ENCODE data around the gene LIMCH1. TPM values are rescaled to one million over a fixed set of nuclear protein-coding genes. Genes with fewer than 3 reads are reported as not detected.

Gene LIMCH1
- total RNA-seq, 1 donor from 2014 or later, result not detected

- DNase-seq (ENCODE audit: low spot score), result no peak
- intact Hi-C loops (cut with micrococcal nuclease), result no loop called here
- H3K4me3 Mint-ChIP-seq (ENCODE audit: low read depth), result no peak overlapping the region
- H3K27ac Mint-ChIP-seq, result no peak overlapping the region
- H3K36me3 Mint-ChIP-seq (ENCODE audit: low read depth), result no peaks in the 10 kb centered on the region
- no peaks in the 10 kb centered on the region for H3K27me3 Mint-ChIP-seq (ENCODE audit: low read depth)
- H3K4me1 Mint-ChIP-seq (ENCODE audit: low read depth), result no peaks in the 10 kb centered on the region
- no peaks in the 10 kb centered on the region for H3K9me3 Mint-ChIP-seq
Observed at GRCh38 chr4:41580007-41580406, 42.0 kb downstream of the LIMCH1 start.

- Mint-ChIP-seq H3K27ac (no peak overlapping the region), H3K36me3 (ENCODE audit: low read depth) (no peaks in the 10 kb centered on the region), H3K4me3 (ENCODE audit: low read depth) (no peak overlapping the region), H3K4me1 (ENCODE audit: low read depth) (no peaks in the 10 kb centered on the region), H3K9me3 (no peaks in the 10 kb centered on the region), H3K27me3 (ENCODE audit: low read depth) (no peaks in the 10 kb centered on the region)
- DNase-seq (ENCODE audit: low spot score), result no peak
- intact Hi-C loops (cut with micrococcal nuclease), result no loop called here
Observed at GRCh38 chr4:41586675-41587225, 48.8 kb downstream of the LIMCH1 start.

DNA sequence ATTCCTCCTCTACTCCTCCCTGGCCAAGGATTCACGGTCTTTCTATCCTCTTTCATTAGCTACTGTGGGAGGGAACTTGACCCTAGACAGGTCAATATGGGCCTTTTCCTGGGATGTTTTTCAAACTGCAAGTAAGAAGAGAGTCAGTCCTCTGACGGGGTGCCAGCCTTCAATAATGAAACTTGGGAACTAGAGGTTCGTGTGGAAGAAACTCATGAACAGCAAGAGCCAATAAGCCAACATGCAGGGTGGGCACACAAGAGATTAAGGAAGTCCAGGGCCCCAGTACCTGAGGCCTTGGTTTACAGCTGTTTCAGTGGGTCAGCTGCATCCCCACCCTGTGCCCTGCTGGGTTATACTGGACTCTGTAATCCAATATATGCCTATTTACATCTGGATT lies 49.3 kb downstream of the LIMCH1 start:
- no peaks in the 10 kb centered on the region for H3K9me3 Mint-ChIP-seq
- H3K36me3 Mint-ChIP-seq (ENCODE audit: low read depth), result no peaks in the 10 kb centered on the region
- no peak for DNase-seq (ENCODE audit: low spot score)
- no peak overlapping the region for H3K4me3 Mint-ChIP-seq (ENCODE audit: low read depth)
- H3K27ac Mint-ChIP-seq, result no peak overlapping the region
- intact Hi-C loops (cut with micrococcal nuclease), result no loop called here
- H3K4me1 Mint-ChIP-seq (ENCODE audit: low read depth), result no peaks in the 10 kb centered on the region
- H3K27me3 Mint-ChIP-seq (ENCODE audit: low read depth), result no peaks in the 10 kb centered on the region

- no peaks in the 10 kb centered on the region for H3K9me3 Mint-ChIP-seq
- intact Hi-C loops (cut with micrococcal nuclease), result no loop called here
- no peaks in the 10 kb centered on the region for H3K36me3 Mint-ChIP-seq (ENCODE audit: low read depth)
- no peaks in the 10 kb centered on the region for H3K4me1 Mint-ChIP-seq (ENCODE audit: low read depth)
- no peak overlapping the region for H3K27ac Mint-ChIP-seq
- DNase-seq (ENCODE audit: low spot score), result no peak
- no peaks in the 10 kb centered on the region for H3K27me3 Mint-ChIP-seq (ENCODE audit: low read depth)
- no peak overlapping the region for H3K4me3 Mint-ChIP-seq (ENCODE audit: low read depth)
Observed at GRCh38 chr4:41590591-41590990, 52.6 kb downstream of the LIMCH1 start.

GRCh38 chr4:41594432-41594831 lies 56.5 kb downstream of the LIMCH1 start:
- no peaks in the 10 kb centered on the region for H3K27me3 Mint-ChIP-seq (ENCODE audit: low read depth)
- no peaks in the 10 kb centered on the region for H3K36me3 Mint-ChIP-seq (ENCODE audit: low read depth)
- no peak overlapping the region for H3K27ac Mint-ChIP-seq
- no peaks in the 10 kb centered on the region for H3K4me1 Mint-ChIP-seq (ENCODE audit: low read depth)
- no peaks in the 10 kb centered on the region for H3K9me3 Mint-ChIP-seq
- DNase-seq (ENCODE audit: low spot score), result no peak
- intact Hi-C loops (cut with micrococcal nuclease), result no loop called here
- H3K4me3 Mint-ChIP-seq (ENCODE audit: low read depth), result no peak overlapping the region

DNA sequence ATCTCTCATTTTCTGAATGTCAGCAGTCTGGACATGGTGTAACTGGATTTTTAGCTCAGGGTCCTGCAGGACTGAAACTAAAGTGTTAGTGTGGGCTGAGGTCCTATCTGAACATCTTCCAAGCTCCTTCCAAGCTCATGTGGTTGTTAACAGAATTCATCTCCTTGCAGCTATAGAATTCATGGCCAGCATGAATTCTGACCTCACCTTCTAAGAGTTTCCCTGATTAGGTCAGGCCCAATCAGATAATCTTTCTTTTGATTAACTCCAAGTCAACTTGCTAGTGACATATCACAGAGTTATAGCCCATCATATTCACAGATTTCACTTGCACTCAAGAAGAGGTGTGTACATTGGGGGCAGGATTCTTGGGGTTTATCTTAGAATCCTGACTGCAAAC lies 59.5 kb downstream of the LIMCH1 start:
- DNase-seq (ENCODE audit: low spot score), result no peak
- H3K36me3 Mint-ChIP-seq (ENCODE audit: low read depth), result no peaks in the 10 kb centered on the region
- H3K27ac Mint-ChIP-seq, result no peak overlapping the region
- H3K27me3 Mint-ChIP-seq (ENCODE audit: low read depth), result no peaks in the 10 kb centered on the region
- H3K4me1 Mint-ChIP-seq (ENCODE audit: low read depth), result no peaks in the 10 kb centered on the region
- H3K4me3 Mint-ChIP-seq (ENCODE audit: low read depth), result no peak overlapping the region
- intact Hi-C loops (cut with micrococcal nuclease), result no loop called here
- H3K9me3 Mint-ChIP-seq, result no peaks in the 10 kb centered on the region

DNA sequence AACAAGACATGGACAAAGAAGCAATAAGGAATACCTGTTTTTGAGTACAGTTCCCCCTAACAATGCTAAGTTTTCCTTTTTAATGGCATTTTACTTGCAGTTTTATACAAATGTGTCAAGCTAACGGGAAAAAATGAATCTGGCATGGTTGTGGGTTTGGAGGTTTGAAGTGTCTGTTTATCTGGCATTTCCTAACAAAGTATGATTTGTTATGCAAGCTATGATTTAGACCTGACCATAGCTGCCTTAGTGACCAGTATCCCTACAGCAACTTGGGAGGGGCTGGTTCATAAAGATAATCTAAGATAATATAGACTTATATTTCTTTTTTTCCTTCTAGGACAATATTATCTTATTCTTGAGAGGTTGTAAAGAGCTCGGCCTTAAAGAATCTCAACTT lies 60.6 kb downstream of the LIMCH1 start:
- no peak overlapping the region for H3K4me3 Mint-ChIP-seq (ENCODE audit: low read depth)
- H3K27me3 Mint-ChIP-seq (ENCODE audit: low read depth), result no peaks in the 10 kb centered on the region
- H3K4me1 Mint-ChIP-seq (ENCODE audit: low read depth), result no peaks in the 10 kb centered on the region
- intact Hi-C loops (cut with micrococcal nuclease), result no loop called here
- no peak for DNase-seq (ENCODE audit: low spot score)
- no peak overlapping the region for H3K27ac Mint-ChIP-seq
- H3K36me3 Mint-ChIP-seq (ENCODE audit: low read depth), result no peaks in the 10 kb centered on the region
- no peaks in the 10 kb centered on the region for H3K9me3 Mint-ChIP-seq

DNA sequence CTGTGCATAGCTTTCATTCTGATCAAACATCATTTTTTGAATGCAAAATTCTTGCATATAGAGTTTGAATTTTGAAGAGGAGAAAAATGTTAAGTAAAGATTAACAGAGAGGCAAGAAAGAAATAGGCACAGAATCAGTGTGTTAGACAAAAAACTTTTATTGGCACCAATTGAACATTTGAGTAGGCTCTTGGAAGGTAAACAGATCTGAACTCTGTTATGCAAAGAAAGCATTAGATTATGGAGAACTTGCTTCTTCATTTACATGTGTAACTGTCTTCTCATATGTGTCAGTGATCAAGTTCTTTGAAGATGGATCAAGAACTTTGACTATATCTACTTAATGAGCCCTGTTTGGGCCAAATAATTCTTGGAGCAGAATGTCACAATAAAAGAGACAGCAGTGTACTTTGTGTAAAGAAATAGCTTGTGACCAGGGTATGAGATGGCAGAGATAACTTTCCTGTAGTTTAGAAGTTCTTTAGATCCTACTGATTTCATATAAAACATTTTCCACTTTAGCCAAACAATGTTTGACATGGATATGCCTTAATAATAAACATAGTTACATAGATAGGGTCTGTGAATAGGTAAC lies 61.3 kb downstream of the LIMCH1 start:
- Mint-ChIP-seq H3K4me3 (ENCODE audit: low read depth) (no peak overlapping the region), H3K27me3 (ENCODE audit: low read depth) (no peaks in the 10 kb centered on the region), H3K4me1 (ENCODE audit: low read depth) (no peaks in the 10 kb centered on the region), H3K27ac (no peak overlapping the region), H3K36me3 (ENCODE audit: low read depth) (no peaks in the 10 kb centered on the region), H3K9me3 (no peaks in the 10 kb centered on the region)
- DNase-seq (ENCODE audit: low spot score), result no peak
- intact Hi-C loops (cut with micrococcal nuclease), result no loop called here

DNA sequence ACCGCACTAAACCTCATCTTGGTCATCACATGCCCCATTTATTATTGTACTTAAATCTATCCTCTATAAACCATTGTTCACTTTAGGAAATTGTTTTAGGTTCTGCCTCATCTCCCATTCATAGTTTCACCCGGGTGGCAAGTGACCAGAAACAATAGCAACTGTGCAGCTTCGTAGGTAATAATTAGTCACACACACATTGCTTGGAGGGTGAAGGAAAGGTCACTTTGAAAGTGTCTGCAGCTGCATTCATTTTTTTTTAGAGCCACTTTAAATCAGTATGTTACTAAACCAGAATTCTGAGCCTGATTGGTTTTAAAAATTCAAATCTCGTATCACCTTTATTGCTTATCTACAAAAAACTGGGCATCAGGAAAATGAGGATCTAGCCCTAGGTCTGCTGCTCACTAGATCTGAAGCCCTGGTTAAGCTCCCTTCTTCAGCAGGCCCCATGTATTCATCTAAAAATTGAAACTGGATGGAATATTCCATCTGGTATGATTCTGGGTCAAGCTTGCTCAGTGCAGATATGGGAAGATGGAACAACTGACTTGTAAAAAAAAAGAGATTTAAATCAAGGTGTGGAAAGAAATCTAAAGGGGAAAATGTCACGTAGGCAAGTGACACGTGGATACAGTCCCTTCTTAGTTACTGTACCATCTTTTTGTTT lies 62.4 kb downstream of the LIMCH1 start:
- H3K9me3 Mint-ChIP-seq, result no peaks in the 10 kb centered on the region
- H3K4me3 Mint-ChIP-seq (ENCODE audit: low read depth), result no peak overlapping the region
- H3K27ac Mint-ChIP-seq, result no peak overlapping the region
- H3K4me1 Mint-ChIP-seq (ENCODE audit: low read depth), result no peaks in the 10 kb centered on the region
- intact Hi-C loops (cut with micrococcal nuclease), result no loop called here
- no peaks in the 10 kb centered on the region for H3K36me3 Mint-ChIP-seq (ENCODE audit: low read depth)
- H3K27me3 Mint-ChIP-seq (ENCODE audit: low read depth), result no peaks in the 10 kb centered on the region
- DNase-seq (ENCODE audit: low spot score), result no peak

GRCh38 chr4:41601025-41601424 lies 63.1 kb downstream of the LIMCH1 start:
- H3K9me3 Mint-ChIP-seq, result no peaks in the 10 kb centered on the region
- DNase-seq (ENCODE audit: low spot score), result no peak
- no peak overlapping the region for H3K4me3 Mint-ChIP-seq (ENCODE audit: low read depth)
- H3K27ac Mint-ChIP-seq, result no peak overlapping the region
- intact Hi-C loops (cut with micrococcal nuclease), result no loop called here
- H3K36me3 Mint-ChIP-seq (ENCODE audit: low read depth), result no peaks in the 10 kb centered on the region
- H3K4me1 Mint-ChIP-seq (ENCODE audit: low read depth), result no peaks in the 10 kb centered on the region
- H3K27me3 Mint-ChIP-seq (ENCODE audit: low read depth), result no peaks in the 10 kb centered on the region

GRCh38 chr4:41602113-41602512 lies 64.2 kb downstream of the LIMCH1 start:
- Mint-ChIP-seq H3K36me3 (ENCODE audit: low read depth) (no peaks in the 10 kb centered on the region), H3K4me3 (ENCODE audit: low read depth) (no peak overlapping the region), H3K9me3 (no peaks in the 10 kb centered on the region), H3K27ac (no peak overlapping the region), H3K4me1 (ENCODE audit: low read depth) (no peaks in the 10 kb centered on the region), H3K27me3 (ENCODE audit: low read depth) (no peaks in the 10 kb centered on the region)
- intact Hi-C loops (cut with micrococcal nuclease), result no loop called here
- DNase-seq (ENCODE audit: low spot score), result no peak

DNA sequence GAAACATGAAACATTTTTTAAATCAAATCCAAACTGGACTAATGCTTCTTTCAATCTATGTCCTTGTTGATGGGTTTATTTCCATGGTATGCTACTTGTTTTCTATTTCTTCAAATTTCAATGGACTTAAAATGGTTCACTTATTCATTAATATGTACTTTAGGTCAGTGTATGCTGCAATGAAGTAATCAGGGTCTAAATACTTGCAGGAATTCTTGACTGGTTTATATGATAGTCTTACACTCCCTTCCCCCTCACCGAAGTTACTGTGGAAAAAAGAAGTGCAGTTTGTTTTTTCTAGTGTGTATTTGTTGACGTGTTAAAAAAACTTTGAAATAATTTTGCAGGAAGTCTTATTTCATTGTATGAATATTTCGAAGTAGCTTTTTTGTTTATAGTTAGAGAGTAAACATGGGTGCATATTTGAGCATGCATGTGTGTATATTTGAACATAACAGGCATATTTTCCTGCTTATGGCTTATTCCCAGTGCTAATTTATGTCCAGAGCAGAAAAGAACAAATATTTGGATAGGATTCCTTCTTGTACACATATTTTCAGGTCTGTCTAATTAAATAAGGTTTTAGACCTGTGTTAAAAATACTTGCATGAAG lies 65.0 kb downstream of the LIMCH1 start:
- Mint-ChIP-seq H3K4me1 (ENCODE audit: low read depth) (no peaks in the 10 kb centered on the region), H3K4me3 (ENCODE audit: low read depth) (no peak overlapping the region), H3K9me3 (no peaks in the 10 kb centered on the region), H3K27ac (no peak overlapping the region), H3K27me3 (ENCODE audit: low read depth) (no peaks in the 10 kb centered on the region), H3K36me3 (ENCODE audit: low read depth) (no peaks in the 10 kb centered on the region)
- intact Hi-C loops (cut with micrococcal nuclease), result no loop called here
- no peak for DNase-seq (ENCODE audit: low spot score)

DNA sequence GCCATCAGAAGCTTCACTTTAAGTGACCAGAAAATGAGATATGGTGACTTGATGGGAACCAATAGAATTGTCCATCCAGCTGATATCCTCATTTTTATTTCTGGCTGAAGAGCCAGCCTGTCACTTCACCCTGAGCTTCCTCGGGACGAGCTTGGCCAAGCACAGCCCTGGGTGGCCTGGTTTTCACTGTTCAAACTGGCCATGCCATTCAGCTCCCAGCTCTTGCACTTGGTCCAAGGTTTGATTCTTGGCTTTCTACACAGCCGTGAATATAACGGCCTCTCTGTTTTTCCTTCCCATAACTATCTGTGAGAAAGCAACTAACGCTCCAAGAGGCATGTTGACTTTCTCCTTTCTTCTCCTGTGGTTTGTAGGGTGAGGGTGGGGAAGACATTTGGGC lies 71.9 kb downstream of the LIMCH1 start:
- no peaks in the 10 kb centered on the region for H3K4me1 Mint-ChIP-seq (ENCODE audit: low read depth)
- DNase-seq (ENCODE audit: low spot score), result no peak
- intact Hi-C loops (cut with micrococcal nuclease), result no loop called here
- H3K9me3 Mint-ChIP-seq, result no peaks in the 10 kb centered on the region
- no peaks in the 10 kb centered on the region for H3K36me3 Mint-ChIP-seq (ENCODE audit: low read depth)
- no peak overlapping the region for H3K4me3 Mint-ChIP-seq (ENCODE audit: low read depth)
- no peaks in the 10 kb centered on the region for H3K27me3 Mint-ChIP-seq (ENCODE audit: low read depth)
- H3K27ac Mint-ChIP-seq, result no peak overlapping the region
